Subcutaneous abdominal adipose tissue (tissue), 5 donors: ENCODE measurements around the gene RBMX2.

ENCODE experiments used
- H3K27ac ChIP-seq: one replicate; pipeline ENCODE4 v1.7.0; 2013; ENCODE audit warnings: low read depth, mild to moderate bottlenecking, inconsistent platforms, low read length, moderate library complexity
- H3K27me3 ChIP-seq, 5 donors: one replicate each; pipeline ENCODE4 v1.7.0; 2013; ENCODE audit warnings: low read length in 5 of 5, inconsistent platforms in 1 of 5; ENCODE audit not compliant: control insufficient read depth in 5 of 5, insufficient read depth in 4 of 5
- H3K36me3 ChIP-seq, 5 donors: one replicate each; pipeline ENCODE4 v1.7.0; 2013; ENCODE audit warnings: low read length in 5 of 5; ENCODE audit not compliant: control insufficient read depth in 5 of 5, insufficient read depth in 5 of 5
- H3K4me1 ChIP-seq, 5 donors: one replicate each; pipeline ENCODE4 v1.7.0; 2013; ENCODE audit warnings: low read length in 5 of 5, mild to moderate bottlenecking in 3 of 5, moderate library complexity in 1 of 5; ENCODE audit not compliant: control insufficient read depth in 5 of 5, insufficient read depth in 5 of 5
- H3K4me3 ChIP-seq, 5 donors: one replicate each; pipeline ENCODE4 v1.7.0; 2013; ENCODE audit warnings: low read length in 5 of 5, low read depth in 1 of 5
- H3K9ac ChIP-seq, 5 donors: one replicate each; pipeline ENCODE4 v1.7.0; 2013; ENCODE audit warnings: low read length in 5 of 5, mild to moderate bottlenecking in 4 of 5, moderate library complexity in 3 of 5
- H3K9me3 ChIP-seq, 5 donors: one replicate each; pipeline ENCODE4 v1.7.0; 2013; ENCODE audit warnings: low read length in 5 of 5; ENCODE audit not compliant: control insufficient read depth in 5 of 5
- donor health status: healthy.
- donor health status: healthy.
- donor health status: healthy.
- donor health status: healthy.
- donor health status: healthy.

The RBMX2 gene

DNA sequence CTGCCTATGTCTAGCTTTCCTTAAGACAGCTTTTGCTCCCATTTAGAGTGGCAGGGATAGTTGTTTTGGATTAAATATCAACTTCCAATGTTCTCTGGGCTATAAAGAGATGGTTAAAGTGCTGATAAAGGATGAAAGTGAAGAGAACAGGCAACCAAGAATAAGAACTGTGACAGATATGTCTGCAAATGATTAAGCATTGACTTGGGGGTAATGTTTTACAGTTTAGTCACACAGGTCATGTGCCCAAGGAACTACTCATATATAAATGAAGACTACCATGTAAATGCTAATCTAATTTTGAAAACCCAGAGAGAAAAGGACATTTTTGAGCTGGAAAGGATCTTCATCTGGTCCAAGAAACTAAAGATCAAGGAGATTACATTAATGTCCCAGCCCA lies 42.1 kb downstream of the RBMX2 start:
- Histone ChIP-seq H3K9ac (no peak overlapping the region), H3K9me3 (peaks cover 0 to 5% (median 0%) of the 10 kb centered on the region in 5 donors), H3K36me3 (no peaks in the 10 kb centered on the region), H3K27me3 (peaks cover 0 to 10% (median 0%) of the 10 kb centered on the region in 5 donors), H3K4me1 (no peaks in the 10 kb centered on the region), H3K27ac (no peak overlapping the region), H3K4me3 (no peak overlapping the region)

DNA sequence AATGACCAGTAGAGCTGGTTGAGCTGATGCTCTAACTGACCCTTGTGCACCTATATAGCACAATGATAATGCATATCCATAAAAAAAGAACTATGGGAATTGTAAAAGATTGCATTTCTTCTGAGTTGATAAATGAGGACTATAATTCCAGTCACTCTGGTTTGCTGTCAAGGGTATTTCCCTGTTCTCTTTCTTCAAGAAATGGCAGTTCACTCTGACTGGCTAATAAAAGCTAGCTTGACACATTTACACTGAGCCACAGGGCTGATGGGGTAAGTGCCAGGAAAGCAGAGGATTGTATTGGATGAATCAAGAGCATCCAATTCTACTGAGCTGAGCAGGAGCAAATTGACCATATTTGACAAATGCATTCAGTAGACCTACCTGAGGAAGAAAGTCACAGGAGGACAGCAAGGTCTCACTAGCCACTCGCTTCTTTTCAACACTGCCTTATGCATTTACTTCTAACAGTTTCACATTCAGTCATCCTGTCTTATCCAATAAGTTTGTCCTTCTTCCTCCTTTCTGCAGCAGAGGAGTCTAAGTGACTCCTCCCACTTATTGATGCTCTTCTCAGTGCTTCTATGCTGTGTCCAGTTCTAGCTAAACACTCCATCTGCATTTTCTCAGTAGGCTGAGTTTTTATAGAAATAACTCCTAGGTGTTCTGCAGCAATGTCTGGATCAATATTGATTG lies 43.0 kb downstream of the RBMX2 start:
- H3K27me3 ChIP-seq = peaks cover 0 to 10% (median 0%) of the 10 kb centered on the region in 5 donors
- no peak overlapping the region for H3K9ac ChIP-seq
- H3K4me1 ChIP-seq = no peaks in the 10 kb centered on the region
- H3K27ac ChIP-seq = no peak overlapping the region
- no peak overlapping the region for H3K4me3 ChIP-seq
- no peaks in the 10 kb centered on the region for H3K9me3 ChIP-seq
- H3K36me3 ChIP-seq = no peaks in the 10 kb centered on the region

DNA sequence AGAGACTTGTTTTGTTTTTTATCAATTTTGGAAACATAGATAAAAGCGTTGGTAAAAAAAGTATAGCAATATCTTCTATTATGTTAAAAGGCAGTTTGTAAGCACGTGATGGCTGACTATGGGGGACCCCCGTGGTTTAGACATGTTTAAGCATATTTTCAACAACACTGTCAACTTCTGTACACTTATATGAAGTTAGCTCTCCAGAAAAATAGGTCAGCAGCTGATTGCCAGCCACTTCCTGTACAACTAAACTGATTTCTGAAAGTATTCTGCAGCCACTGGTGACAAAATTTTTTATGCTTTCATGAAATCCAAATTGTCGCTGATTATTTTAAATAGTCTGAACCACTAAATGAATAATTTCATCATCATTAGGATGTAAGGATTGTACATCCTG lies 45.2 kb downstream of the RBMX2 start:
- H3K4me3 ChIP-seq = no peak overlapping the region
- H3K4me1 ChIP-seq = no peaks in the 10 kb centered on the region
- no peak overlapping the region for H3K27ac ChIP-seq
- H3K36me3 ChIP-seq = no peaks in the 10 kb centered on the region
- H3K9me3 ChIP-seq = no peaks in the 10 kb centered on the region
- H3K27me3 ChIP-seq = peaks cover 0 to 6% (median 0%) of the 10 kb centered on the region in 5 donors
- no peak overlapping the region for H3K9ac ChIP-seq
